Sigmoid colon (tissue), 7 donors: ENCODE data around the gene SETD1B. TPM values are rescaled to one million over a fixed set of nuclear protein-coding genes. Genes with fewer than 3 reads are reported as not detected.

Experiments
- DNase-seq: peaks from one replicate; pipeline ENCODE4 v3.0.0-alpha.2; 2019
- H3K27ac ChIP-seq, 4 donors: fragments of 200-600 bp; sonication (generic); one replicate each; pipeline ENCODE4 v1.5.1; 2016 to 2019; ENCODE audit warnings: mild to moderate bottlenecking in 1 of 4
- H3K27me3 ChIP-seq, 3 donors: fragments of 200-600 bp; sonication (generic); one replicate each; pipeline ENCODE4 v1.5.1; 2019; ENCODE audit warnings: mild to moderate bottlenecking in 1 of 3
- H3K36me3 ChIP-seq, 4 donors: fragments of 200-600 bp; sonication (generic); one replicate each; pipeline ENCODE4 v1.5.1; 2016 to 2019
- H3K4me1 ChIP-seq, 4 donors: fragments of 200-600 bp; sonication (generic); one replicate each; pipeline ENCODE4 v1.5.1; 2017 to 2019
- H3K4me3 ChIP-seq, 4 donors: fragments of 200-600 bp; sonication (generic); one replicate each; pipeline ENCODE4 v1.5.1; 2017 to 2019; ENCODE audit warnings: mild to moderate bottlenecking in 2 of 4, moderate library complexity in 1 of 4
- H3K9me3 ChIP-seq, 4 donors: fragments of 200-600 bp in 3 of 4; sonication (generic) in 3 of 4; one replicate each; pipeline versions ENCODE4 v1.5.1 to v1.6.1; 2013 to 2019
- EP300 ChIP-seq, 4 donors: sonication (generic); formaldehyde crosslinking; IDR thresholded peaks; one replicate each; pipeline ENCODE4 v1.6.1; 2017; ENCODE audit warnings: antibody characterized with exemption in 4 of 4
- POLR2A ChIP-seq, 2 donors: fragments of 450-650 bp; IDR thresholded peaks; one replicate each; pipeline ENCODE4 v1.6.1; 2016; ENCODE audit warnings: antibody characterized with exemption in 2 of 2, mild to moderate bottlenecking in 2 of 2, moderate library complexity in 2 of 2
- POLR2AphosphoS5 ChIP-seq, 4 donors: sonication (generic); formaldehyde crosslinking; IDR thresholded peaks; one replicate each; pipeline ENCODE4 v1.6.1; 2017; ENCODE audit warnings: antibody characterized with exemption in 4 of 4
- WGBS, 2 donors: extraction: QIAGEN DNeasy Blood & Tissue Kit; methylation state at CpG; one replicate each; pipeline ENCODE4 v1.1.7; 2013; 5-methylcytosine and 5-hydroxymethylcytosine counted together
- intact Hi-C: fragments of 100-400 bp; cut with DNase I; formaldehyde crosslinking; loops from one replicate; pipeline ENCODE4 v1.15.1; 2023
- polyA plus RNA-seq, 3 donors: library from polyadenylated mRNA; stranded (reverse); fragments of 200-250 nt; gene quantifications; one replicate each; pipeline ENCODE4 v1.2.3, GENCODE V29; 2013
- total RNA-seq, 4 donors: library from RNA; depleted of rRNA; stranded (reverse); fragments of >200 nt; gene quantifications; one replicate each; pipeline ENCODE4 v1.1.0, GENCODE V29; 2016
- TF ChIP-seq, protein P1 (sequence below), 4 experiments: fragments of 450-650 bp in 3 of 4; fragments of 200-600 bp in 1 of 4; IDR thresholded peaks; one replicate each; pipeline ENCODE4 v1.5.1; 2016 to 2019; ENCODE audit warnings: antibody characterized with exemption in 4 of 4, mild to moderate bottlenecking in 3 of 4, moderate library complexity in 2 of 4
- donor health status: healthy with polysubstance abuse.
- donor health status: Bipolar disorder and iron deficiency.
- donor health status: healthy.

The SETD1B gene
- total and polyA plus RNA-seq, 7 donors, result 2.4 to 16.9 (median 8.2) TPM

DNA sequence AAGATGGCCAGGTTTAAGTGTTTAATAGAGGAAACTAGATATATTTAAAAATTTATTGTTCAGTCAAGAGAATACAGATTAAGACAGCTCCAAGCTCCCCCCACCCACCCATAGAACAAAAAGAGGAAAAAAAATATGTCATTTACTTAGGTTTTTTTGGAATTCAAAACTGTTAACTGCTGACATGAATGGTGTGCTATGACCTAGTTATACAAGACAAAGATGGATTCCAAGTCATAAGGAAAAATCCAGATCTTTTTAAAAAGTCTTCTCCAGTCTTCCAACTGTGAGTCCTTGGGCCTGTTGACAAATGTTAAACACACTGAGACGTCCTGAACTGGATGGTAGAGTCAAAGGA, 1.3 kb upstream of the SETD1B start:
- TF ChIP-seq POLR2AphosphoS5 (IDR thresholded peaks at IDR 0.05) (no peak), POLR2A (IDR thresholded peaks at IDR 0.05) (no peak), EP300 (IDR thresholded peaks at IDR 0.05) (no peak)
- TF ChIP-seq, protein P1, sequence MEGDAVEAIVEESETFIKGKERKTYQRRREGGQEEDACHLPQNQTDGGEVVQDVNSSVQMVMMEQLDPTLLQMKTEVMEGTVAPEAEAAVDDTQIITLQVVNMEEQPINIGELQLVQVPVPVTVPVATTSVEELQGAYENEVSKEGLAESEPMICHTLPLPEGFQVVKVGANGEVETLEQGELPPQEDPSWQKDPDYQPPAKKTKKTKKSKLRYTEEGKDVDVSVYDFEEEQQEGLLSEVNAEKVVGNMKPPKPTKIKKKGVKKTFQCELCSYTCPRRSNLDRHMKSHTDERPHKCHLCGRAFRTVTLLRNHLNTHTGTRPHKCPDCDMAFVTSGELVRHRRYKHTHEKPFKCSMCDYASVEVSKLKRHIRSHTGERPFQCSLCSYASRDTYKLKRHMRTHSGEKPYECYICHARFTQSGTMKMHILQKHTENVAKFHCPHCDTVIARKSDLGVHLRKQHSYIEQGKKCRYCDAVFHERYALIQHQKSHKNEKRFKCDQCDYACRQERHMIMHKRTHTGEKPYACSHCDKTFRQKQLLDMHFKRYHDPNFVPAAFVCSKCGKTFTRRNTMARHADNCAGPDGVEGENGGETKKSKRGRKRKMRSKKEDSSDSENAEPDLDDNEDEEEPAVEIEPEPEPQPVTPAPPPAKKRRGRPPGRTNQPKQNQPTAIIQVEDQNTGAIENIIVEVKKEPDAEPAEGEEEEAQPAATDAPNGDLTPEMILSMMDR (IDR thresholded peaks at IDR 0.05), result no peak
- H3K4me1 ChIP-seq, result peaks cover 0 to 50% (median 47%) of the 10 kb centered on the region in 4 donors
- peak overlapping the region; percentile 100 for H3K27ac ChIP-seq
- peak overlapping the region; percentile 63 to 81 (median 78) for H3K4me3 ChIP-seq
- intact Hi-C loops, result loop anchor here (10.0 kb wide), 1 partner anchor 262 kb away; no protein-coding TSS in a partner anchor
- WGBS, 2 donors, result 0% methylated on average over 1 of the region's 1 CpG
- no peak for DNase-seq
- H3K36me3 ChIP-seq, result peaks cover 0 to 1% (median 0%) of the 10 kb centered on the region in 4 donors
- no peaks in the 10 kb centered on the region for H3K27me3 ChIP-seq
- no peaks in the 10 kb centered on the region for H3K9me3 ChIP-seq

DNA sequence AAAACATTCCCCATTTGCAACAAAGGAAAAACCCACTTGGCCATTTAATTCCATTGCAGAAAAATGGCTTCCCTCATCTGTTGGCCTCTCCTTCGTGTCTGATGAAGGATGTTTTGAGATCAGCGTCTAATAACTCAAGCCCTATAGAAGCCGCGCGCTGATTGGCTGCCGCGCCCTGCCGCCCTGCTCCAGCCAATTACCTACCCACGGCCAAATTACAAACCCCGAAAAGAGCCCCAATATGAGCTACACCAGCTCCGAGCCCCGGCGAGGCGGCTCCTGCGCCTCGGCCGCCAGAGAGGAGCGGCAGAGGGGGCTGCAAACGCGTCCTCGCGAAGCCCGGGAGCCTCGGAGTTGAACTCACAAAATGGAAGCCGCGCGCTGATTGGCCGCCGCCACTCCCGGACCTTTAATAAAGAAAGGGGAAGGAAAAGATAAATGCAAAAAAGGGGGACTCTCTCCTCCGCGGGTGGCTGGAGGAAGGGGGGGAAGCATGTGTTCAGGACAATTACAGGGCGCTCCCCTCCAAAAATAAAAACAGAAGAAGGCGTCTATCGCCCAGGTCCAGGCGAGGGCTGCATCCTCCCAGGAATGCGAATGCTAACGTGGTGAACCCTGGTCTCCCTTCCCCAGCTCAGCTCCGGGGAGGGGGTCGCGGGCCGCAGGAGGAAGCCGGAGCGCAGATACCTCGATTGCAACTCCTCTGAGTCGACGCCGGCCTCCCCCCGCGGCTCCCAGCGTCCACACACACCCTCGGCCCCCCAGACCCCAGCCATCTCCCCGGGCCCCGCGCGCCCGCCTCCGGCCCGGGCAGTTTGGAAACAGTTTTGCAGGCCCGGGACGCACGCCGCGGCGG, 738 bp upstream of the SETD1B start:
- TF ChIP-seq EP300 (IDR thresholded peaks at IDR 0.05) (no peak), POLR2AphosphoS5 (IDR thresholded peaks at IDR 0.05) (peak; percentile 99), POLR2A (IDR thresholded peaks at IDR 0.05) (peak; percentile 97 to 99)
- TF ChIP-seq, protein P1 (IDR thresholded peaks at IDR 0.05), result no peak
- H3K27me3 ChIP-seq, result no peaks in the 10 kb centered on the region
- WGBS, 2 donors, result 0 to 1% methylated on average over 65 of the region's 65 CpGs
- intact Hi-C loops, result loop anchor here (10.0 kb wide), 1 partner anchor 262 kb away; no protein-coding TSS in a partner anchor
- H3K27ac ChIP-seq, result peak overlapping the region; percentile 100
- no peaks in the 10 kb centered on the region for H3K9me3 ChIP-seq
- DNase-seq, result peak; percentile 96
- peaks cover 0 to 6% (median 1%) of the 10 kb centered on the region in 4 donors for H3K36me3 ChIP-seq
- peak overlapping the region; percentile 63 to 81 (median 78) for H3K4me3 ChIP-seq
- peaks cover 0 to 50% (median 46%) of the 10 kb centered on the region in 4 donors for H3K4me1 ChIP-seq

DNA sequence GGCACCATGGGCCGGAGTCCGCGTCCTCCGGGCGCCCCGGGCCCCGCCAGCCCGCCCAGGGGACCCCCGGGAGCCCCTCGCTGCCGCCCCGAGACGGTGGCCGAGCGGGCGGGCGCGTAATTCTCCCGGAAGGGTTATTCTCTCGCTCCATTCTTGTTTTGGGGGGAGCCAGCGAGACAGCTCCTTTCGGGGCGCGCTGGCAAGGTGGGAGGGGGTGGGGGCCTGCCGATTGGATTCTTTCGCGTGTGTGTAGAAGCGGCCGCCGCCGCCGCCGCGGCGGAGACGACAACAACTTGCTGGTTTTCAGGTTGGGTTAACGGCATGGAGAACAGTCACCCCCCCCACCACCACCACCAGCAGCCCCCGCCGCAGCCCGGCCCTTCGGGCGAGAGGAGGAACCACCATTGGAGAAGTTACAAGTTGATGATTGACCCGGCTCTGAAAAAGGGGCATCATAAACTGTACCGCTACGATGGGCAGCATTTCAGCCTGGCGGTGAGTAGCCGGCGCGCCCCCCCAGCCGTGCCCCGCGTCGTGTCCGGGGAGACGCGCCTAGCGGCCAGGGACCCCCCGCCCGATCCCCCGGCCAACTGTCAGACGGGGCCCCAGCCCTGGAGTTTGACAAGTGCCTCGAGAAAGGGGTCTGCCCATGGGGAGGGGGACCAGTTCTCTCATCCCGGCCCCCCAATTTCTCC, 755 bp downstream of the SETD1B start:
- TF ChIP-seq POLR2AphosphoS5 (IDR thresholded peaks at IDR 0.05), result no peak
- TF ChIP-seq, protein P1 (IDR thresholded peaks at IDR 0.05), result peak in 1 of 4 experiments; percentile 13
- 1% methylated on average over 63 of the region's 63 CpGs for WGBS, 2 donors
- no peaks in the 10 kb centered on the region for H3K27me3 ChIP-seq
- no peaks in the 10 kb centered on the region for H3K9me3 ChIP-seq
- H3K36me3 ChIP-seq, result peaks cover 11 to 21% (median 14%) of the 10 kb centered on the region in 4 donors
- DNase-seq, result peak; percentile 74
- H3K4me1 ChIP-seq, result peaks cover 0 to 38% (median 33%) of the 10 kb centered on the region in 4 donors
- intact Hi-C loops, result loop anchor here (10.0 kb wide), 1 partner anchor 260 kb away; no protein-coding TSS in a partner anchor
- peak overlapping the region; percentile 62 to 81 (median 78) for H3K4me3 ChIP-seq
- H3K27ac ChIP-seq, result peak overlapping the region; percentile 100

DNA sequence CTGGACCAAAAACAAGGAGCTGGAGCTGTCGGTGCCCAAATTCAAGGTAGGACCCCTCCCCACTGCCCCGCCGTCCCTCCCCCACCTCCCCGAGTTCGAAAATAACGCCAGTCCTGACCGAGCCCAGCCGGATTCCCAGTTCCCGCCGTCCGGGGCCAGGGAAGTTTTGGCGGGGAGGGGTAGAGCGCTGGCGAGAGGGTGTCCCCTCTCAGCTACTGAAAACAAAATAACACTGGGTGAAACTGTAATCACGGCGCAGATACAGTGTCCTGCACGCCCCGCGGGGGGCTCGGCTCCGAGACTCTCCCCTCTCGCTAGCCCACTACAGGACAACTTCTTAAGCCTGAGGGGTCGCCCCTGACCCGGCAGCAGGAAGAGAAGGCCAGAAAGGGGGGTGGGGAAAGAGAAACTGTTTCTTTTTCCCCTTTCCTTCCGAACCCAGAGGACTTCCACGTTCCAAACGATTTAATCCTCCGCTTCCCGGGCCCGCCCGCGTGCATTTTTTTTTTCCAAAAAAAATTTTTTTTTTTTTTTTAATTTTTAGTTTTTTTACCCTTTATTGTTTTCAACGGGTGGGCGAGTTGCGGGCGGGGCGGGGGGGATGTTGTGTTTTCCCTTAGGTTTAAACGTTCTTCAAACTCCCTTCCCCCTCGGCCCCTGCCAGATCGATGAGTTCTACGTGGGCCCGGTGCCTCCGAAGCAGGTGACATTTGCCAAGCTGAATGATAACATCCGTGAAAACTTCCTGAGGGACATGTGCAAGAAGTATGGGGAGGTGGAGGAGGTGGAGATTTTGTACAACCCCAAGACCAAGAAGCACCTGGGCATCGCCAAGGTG, 1.6 kb downstream of the SETD1B start:
- H3K4me1 ChIP-seq, result peaks cover 0 to 41% (median 38%) of the 10 kb centered on the region in 4 donors

More for the DNA sequence above, 1.6 kb downstream of the SETD1B start:
- TF ChIP-seq POLR2AphosphoS5 (IDR thresholded peaks at IDR 0.05) (no peak), POLR2A (IDR thresholded peaks at IDR 0.05) (no peak), EP300 (IDR thresholded peaks at IDR 0.05) (no peak)
- TF ChIP-seq, protein P1 (IDR thresholded peaks at IDR 0.05), result no peak
- Histone ChIP-seq H3K36me3 (peaks cover 20 to 29% (median 22%) of the 10 kb centered on the region in 4 donors), H3K4me3 (peak overlapping the region; percentile 62 to 81 (median 78)), H3K27me3 (no peaks in the 10 kb centered on the region), H3K27ac (peak overlapping the region; percentile 100), H3K9me3 (no peaks in the 10 kb centered on the region)
- 1% methylated on average over 45 of the region's 45 CpGs for WGBS, 2 donors
- intact Hi-C loops, result loop anchor here (10.0 kb wide), 1 partner anchor 259 kb away; no protein-coding TSS in a partner anchor
- no peak for DNase-seq
